Measurements from ENCODE around the gene JMJD6. TPM values are rescaled to one million over a fixed set of nuclear protein-coding genes. Genes with fewer than 3 reads are reported as not detected.

Gene JMJD6
- total and polyA plus RNA-seq, 2 experiments from 2014 or later, result 11.4 to 12.8 TPM

DNA sequence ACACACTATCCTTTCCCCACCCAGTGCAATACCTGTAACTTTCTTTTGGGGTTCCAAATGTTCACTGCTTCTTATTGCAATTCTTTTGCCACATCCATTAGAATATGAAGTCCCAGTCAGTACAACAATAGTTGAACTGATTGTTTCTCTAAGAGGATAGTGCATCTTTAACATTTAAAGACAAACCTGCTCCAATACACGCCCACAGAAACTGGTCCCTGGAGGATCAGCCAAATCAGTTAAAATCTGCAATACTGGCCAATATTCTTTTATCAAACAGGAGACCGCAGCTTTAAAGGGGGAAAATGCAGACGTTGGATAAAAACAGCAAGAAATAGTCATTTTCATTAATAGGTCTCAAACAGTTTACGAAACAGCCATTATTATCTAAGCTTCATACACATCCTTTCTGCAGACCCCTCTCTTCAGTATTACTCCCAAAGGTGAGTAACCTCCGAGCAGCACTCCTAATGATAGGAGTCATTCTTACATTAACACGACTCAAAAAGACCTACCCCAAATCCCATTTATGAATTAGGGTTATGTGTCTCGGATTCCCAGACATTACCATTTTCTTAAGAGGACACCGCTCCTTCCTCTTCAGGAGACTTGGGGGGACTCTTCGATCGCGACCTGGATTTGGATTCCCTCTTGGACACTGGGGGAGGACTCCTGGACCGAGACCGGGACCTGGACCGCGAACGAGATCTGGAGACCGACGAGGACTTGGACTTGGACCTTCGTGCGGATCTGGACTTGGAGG is 9.4 kb upstream of the JMJD6 start:
- peaks cover 9% of the 10 kb centered on the region; the same call in 2 of the 3 replicates for H3K9me3 Mint-ChIP-seq
- H3K4me3 Mint-ChIP-seq, result peak overlapping the region; percentile 99
- H2AFZ ChIP-seq, result no peak overlapping the region
- H3K27me3 ChIP-seq (ENCODE audit: insufficient read depth), result no peaks in the 10 kb centered on the region
- peak overlapping the region; percentile 75; the same call in 1 of the 2 replicates for H3K27ac ChIP-seq (ENCODE audit: low read depth)
- DNase-seq (ENCODE audit: low spot score) (no peak), ATAC-seq (no peak)
- peaks cover 25% of the 10 kb centered on the region for H3K27me3 Mint-ChIP-seq (ENCODE audit: insufficient read depth, low read depth, poor library complexity)
- H3K4me3 ChIP-seq, result peak overlapping the region; percentile 97
- H3F3A ChIP-seq (replicated peaks; ENCODE audit: low read depth), result peaks cover 45% of the 10 kb centered on the region
- peaks cover 35% of the 10 kb centered on the region for H4K20me1 ChIP-seq (replicated peaks; ENCODE audit: insufficient read depth)
- no peak for TF ChIP-seq ZNF462 (CRISPR knock-in tag; IDR thresholded peaks at IDR 0.05)
- TF ChIP-seq EZH2 (IDR thresholded peaks at IDR 0.05; ENCODE audit: low read depth, unreplicated experiment), result no peak
- TF ChIP-seq STAT1 (IDR thresholded peaks at IDR 0.05; ENCODE audit: unreplicated experiment), result no peak
- no peak for TF ChIP-seq REST (IDR thresholded peaks at IDR 0.05; ENCODE audit: unreplicated experiment)
- no peak for TF ChIP-seq CREB1 (CRISPR knock-in tag; IDR thresholded peaks at IDR 0.05; ENCODE audit: low read depth)
- no peak for TF ChIP-seq JUNB (IDR thresholded peaks at IDR 0.05; ENCODE audit: unreplicated experiment)
- TF ChIP-seq POLR2AphosphoS5 (IDR thresholded peaks at IDR 0.05; ENCODE audit: low read depth), result peak; percentile 23; the same call in 1 of the 2 replicates
- TF ChIP-seq ZNF331 (CRISPR knock-in tag; IDR thresholded peaks at IDR 0.05; ENCODE audit: low read depth), result no peak
- H3K36me3 Mint-ChIP-seq (ENCODE audit: low read depth), result peaks cover 58% of the 10 kb centered on the region
- peak overlapping the region; percentile 99 for H3K4me2 ChIP-seq
- H3K4me1 Mint-ChIP-seq, result peaks cover 26% of the 10 kb centered on the region
- H3K27ac Mint-ChIP-seq, result peak overlapping the region; percentile 99
- peaks cover 56% of the 10 kb centered on the region for H3K79me2 ChIP-seq (replicated peaks; ENCODE audit: insufficient read depth)
- peaks cover 12% of the 10 kb centered on the region; the same call in 1 of the 2 replicates for H3K4me1 ChIP-seq (ENCODE audit: insufficient read depth)
- H3K9me2 ChIP-seq (ENCODE audit: insufficient read depth), result no peaks in the 10 kb centered on the region
- peaks cover 37% of the 10 kb centered on the region for H3K36me3 ChIP-seq (ENCODE audit: insufficient read depth)

Data from GM23338 (cell line).